ENCODE data around the gene TPRG1L. TPM values are rescaled to one million over a fixed set of nuclear protein-coding genes. Genes with fewer than 3 reads are reported as not detected.

TPRG1L gene
- total and polyA plus RNA-seq, 7 donors = 33.9 to 66.4 (median 40.2) TPM

DNA sequence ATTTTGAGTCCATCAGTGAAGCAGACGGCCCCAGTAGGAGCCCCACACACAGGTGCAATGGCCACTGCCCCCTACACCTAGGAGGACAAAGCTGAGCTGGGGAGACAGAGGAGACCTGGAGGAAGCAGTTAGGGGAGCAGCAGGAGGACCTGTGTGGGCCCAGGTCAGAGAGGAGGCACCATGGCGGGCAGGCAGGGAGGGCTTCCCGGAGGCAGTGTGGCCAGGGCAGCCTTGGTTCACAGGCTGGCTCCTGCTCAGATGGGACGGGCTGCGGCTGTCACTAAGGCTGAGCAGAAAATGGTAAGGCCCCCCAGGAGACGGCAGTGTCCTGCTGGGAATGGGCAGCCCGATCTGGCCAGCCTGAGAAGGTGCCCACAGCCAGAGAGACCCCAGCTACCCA, 28.9 kb upstream of the TPRG1L start:
- Histone ChIP-seq H3K27me3 (ENCODE audit: insufficient read depth in 3 of 3, low read length in 2 of 3) (no peaks in the 10 kb centered on the region), H3K36me3 (ENCODE audit: insufficient read depth in 1 of 2, low read depth in 1 of 2) (no peaks in the 10 kb centered on the region), H3K4me1 (peaks cover 3% of the 10 kb centered on the region), H3K27ac (no peak overlapping the region), H3K4me3 (no peak overlapping the region), H3K9me3 (no peaks in the 10 kb centered on the region)
- no peak for DNase-seq
- ATAC-seq = no peak
- no peak for TF ChIP-seq CTCF (IDR thresholded peaks at IDR 0.05)
- intact Hi-C loops (cut with DNase I) = no loop called here
- whole genome bisulfite sequencing, 3 donors = 93 to 98% (median 93%) methylated on average over 5 to 7 of the region's 7 CpGs

GRCh38 chr1:3596663-3597598, 27.9 kb upstream of the TPRG1L start:
- 83 to 90% (median 86%) methylated on average over 29 of the region's 29 CpGs for WGBS, 3 donors
- Histone ChIP-seq H3K4me1 (peaks cover 3% of the 10 kb centered on the region), H3K36me3 (ENCODE audit: insufficient read depth in 1 of 2, low read depth in 1 of 2) (no peaks in the 10 kb centered on the region), H3K9me3 (no peaks in the 10 kb centered on the region), H3K4me3 (no peak overlapping the region), H3K27me3 (ENCODE audit: insufficient read depth in 3 of 3, low read length in 2 of 3) (no peaks in the 10 kb centered on the region), H3K27ac (no peak overlapping the region)
- intact Hi-C loops (cut with DNase I) = no loop called here
- no peak for ATAC-seq
- no peak for TF ChIP-seq CTCF (IDR thresholded peaks at IDR 0.05)
- DNase-seq = no peak

GRCh38 chr1:3597599-3597964, 27.2 kb upstream of the TPRG1L start:
- no peak for DNase-seq
- Histone ChIP-seq H3K27me3 (ENCODE audit: insufficient read depth in 3 of 3, low read length in 2 of 3) (no peaks in the 10 kb centered on the region), H3K9me3 (no peaks in the 10 kb centered on the region), H3K4me1 (peaks cover 3% of the 10 kb centered on the region), H3K36me3 (ENCODE audit: insufficient read depth in 1 of 2, low read depth in 1 of 2) (no peaks in the 10 kb centered on the region), H3K27ac (no peak overlapping the region), H3K4me3 (no peak overlapping the region)
- no peak for TF ChIP-seq CTCF (IDR thresholded peaks at IDR 0.05)
- WGBS, 3 donors = 65 to 77% (median 70%) methylated on average over 11 of the region's 11 CpGs
- intact Hi-C loops (cut with DNase I) = no loop called here
- ATAC-seq = no peak

DNA sequence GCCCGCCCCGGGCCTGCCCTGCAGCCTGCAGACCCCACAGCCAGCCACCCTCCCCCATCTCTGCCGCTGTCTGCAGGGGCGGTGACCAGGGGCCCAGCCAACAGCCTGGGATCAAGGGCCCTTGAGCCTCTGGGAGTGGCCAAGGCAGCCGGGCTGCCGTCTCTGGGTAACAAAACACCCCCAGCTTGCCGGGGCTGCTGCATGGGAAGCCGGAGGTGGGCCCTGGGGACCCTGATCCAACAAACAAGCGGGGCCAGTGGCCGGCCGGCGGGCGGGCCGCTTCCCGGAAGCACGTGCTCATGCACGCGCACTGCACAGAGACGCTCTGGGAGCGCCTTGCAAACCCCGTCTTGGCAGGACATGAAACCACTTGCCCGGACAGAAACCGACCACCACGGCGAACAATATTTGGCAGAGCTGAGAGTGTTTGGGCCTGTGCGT, 26.7 kb upstream of the TPRG1L start:
- Histone ChIP-seq H3K27ac (no peak overlapping the region), H3K36me3 (ENCODE audit: insufficient read depth in 1 of 2, low read depth in 1 of 2) (no peaks in the 10 kb centered on the region), H3K4me3 (no peak overlapping the region), H3K27me3 (ENCODE audit: insufficient read depth in 3 of 3, low read length in 2 of 3) (no peaks in the 10 kb centered on the region), H3K9me3 (no peaks in the 10 kb centered on the region), H3K4me1 (peaks cover 3% of the 10 kb centered on the region)
- 29 to 48% (median 46%) methylated on average over 25 to 26 of the region's 26 CpGs for WGBS, 3 donors
- TF ChIP-seq CTCF (IDR thresholded peaks at IDR 0.05) = no peak
- intact Hi-C loops (cut with DNase I) = no loop called here
- no peak for ATAC-seq
- peak; percentile 46 to 67 for DNase-seq

Measured in psoas muscle (tissue), 8 donors.